K562 (cell line): ENCODE measurements around the gene CKLF. TPM values are rescaled to one million over a fixed set of nuclear protein-coding genes. Genes with fewer than 3 reads are reported as not detected.

Experiments used
- ATF3 ChIP-seq, 2 experiments: fragments of 450-650 bp in 1 of 2; sonication (generic) in 1 of 2; formaldehyde crosslinking in 1 of 2; IDR thresholded peaks in 1 of 2; conservative IDR thresholded peaks in 1 of 2; 2 replicates each; pipeline versions ENCODE4 v1.6.1 to v1.8.1; 2016 to 2023; ENCODE audit warnings: mild to moderate bottlenecking in 2 of 2, moderate library complexity in 2 of 2, inconsistent platforms in 1 of 2, missing genetic modification reagents in 1 of 2
- BCLAF1 ChIP-seq, 2 experiments: fragments of 450-650 bp in 1 of 2; IDR thresholded peaks; 2 replicates each; pipeline ENCODE4 v1.6.1; 2011 to 2017; ENCODE audit warnings: low read depth in 2 of 2, antibody characterized with exemption in 1 of 2, borderline replicate concordance in 1 of 2, low read length in 1 of 2, mild to moderate bottlenecking in 1 of 2, mixed read lengths in 1 of 2; ENCODE audit not compliant: control insufficient read depth in 1 of 2
- E2F3 ChIP-seq: fragments of 250-450 bp; sonication (Bioruptor Pico); IDR thresholded peaks from 2 replicates; pipeline ENCODE4 v1.4.0; 2020; ENCODE audit warnings: mild to moderate bottlenecking
- KDM2B ChIP-seq: fragments of 250-450 bp; sonication (Bioruptor Pico); IDR thresholded peaks from 2 replicates; pipeline ENCODE4 v1.8.0; 2021; ENCODE audit warnings: mild to moderate bottlenecking, moderate library complexity
- KLF6 ChIP-seq: fragments of 250-450 bp; sonication (Bioruptor Pico); IDR thresholded peaks from 2 replicates; pipeline ENCODE4 v1.4.0; 2020; ENCODE audit warnings: mild to moderate bottlenecking, moderate library complexity, borderline replicate concordance
- L3MBTL2 ChIP-seq: fragments of 450-650 bp; IDR thresholded peaks from 2 replicates; pipeline ENCODE4 v1.6.1; 2016; ENCODE audit warnings: mild to moderate bottlenecking, moderate library complexity
- MBD2 ChIP-seq: sonication (generic); IDR thresholded peaks from 2 replicates; pipeline ENCODE4 v1.6.1; 2016; ENCODE audit warnings: low read depth, borderline replicate concordance
- MCM3 ChIP-seq: fragments of 450-650 bp; IDR thresholded peaks from 2 replicates; pipeline ENCODE4 v1.6.1; 2016
- NFATC3 ChIP-seq: fragments of 450-650 bp; IDR thresholded peaks from 2 replicates; pipeline ENCODE4 v1.6.1; 2017; ENCODE audit warnings: mild to moderate bottlenecking
- NFIC ChIP-seq: fragments of 450-650 bp; IDR thresholded peaks from 2 replicates; pipeline ENCODE4 v1.6.1; 2017; ENCODE audit warnings: mild to moderate bottlenecking, inconsistent platforms
- PHB ChIP-seq: fragments of 250-450 bp; sonication (Bioruptor Pico); IDR thresholded peaks from 2 replicates; pipeline ENCODE4 v1.5.0; 2021
- POLR2H ChIP-seq: IDR thresholded peaks from 2 replicates; pipeline ENCODE4 v1.6.1; 2016; ENCODE audit warnings: missing genetic modification characterization, low read depth, mild to moderate bottlenecking, control low read depth, missing compliant biosample characterization, moderate library complexity
- RBM15 ChIP-seq: fragments of 200-400 bp; formaldehyde crosslinking; IDR thresholded peaks from 2 replicates; pipeline ENCODE4 v1.6.1; 2018; ENCODE audit warnings: mild to moderate bottlenecking, low read length, moderate library complexity; ENCODE audit not compliant: insufficient read depth
- RBM22 ChIP-seq: fragments of 200-400 bp; formaldehyde crosslinking; IDR thresholded peaks from 2 replicates; pipeline ENCODE4 v1.6.1; 2018; ENCODE audit warnings: low read length, low read depth; ENCODE audit not compliant: poor library complexity, severe bottlenecking
- RNF219 ChIP-seq: fragments of 250-450 bp; sonication (Bioruptor Pico); IDR thresholded peaks from 2 replicates; pipeline ENCODE4 v1.5.0; 2022; ENCODE audit warnings: mild to moderate bottlenecking
- SLC30A9 ChIP-seq: fragments of 250-450 bp; sonication (Bioruptor Pico); IDR thresholded peaks from 2 replicates; pipeline ENCODE4 v1.8.0; 2022; ENCODE audit warnings: mild to moderate bottlenecking, moderate library complexity
- polyA plus RNA-seq, 8 experiments: library from polyadenylated mRNA; depleted of rRNA in 4 of 8; stranded (reverse) in 5 of 8; unstranded in 3 of 8; fragments of >200 nt; fragmentation: Nextera tagmentation in 2 of 8; fragmentation: Illumina TruSeq in 1 of 8; extraction: Ambion mirVana in 2 of 8; extraction: Trizol in 1 of 8; gene quantifications; 2 replicates each; pipeline versions ENCODE4 v1.2.1 to v1.2.3, GENCODE V29; 2011 to 2014; ENCODE audit warnings: inconsistent platforms in 1 of 8, missing spikeins in 1 of 8
- total RNA-seq, 7 experiments: library from RNA; depleted of rRNA in 6 of 7; stranded (reverse); fragments of >200 nt in 6 of 7; fragmentation: Illumina TruSeq in 2 of 7; extraction: Trizol in 2 of 7; gene quantifications; 2 replicates each; pipeline versions ENCODE4 v1.2.1 to v1.2.3, GENCODE V29; 2011 to 2021; ENCODE audit warnings: low replicate concordance in 1 of 7
- TF ChIP-seq, protein P1 (sequence below): IDR thresholded peaks from 3 replicates; pipeline ENCODE4 v1.6.1; 2011; ENCODE audit warnings: borderline replicate concordance, mild to moderate bottlenecking; ENCODE audit not compliant: insufficient read length, insufficient read depth
- TF ChIP-seq, protein P2 (sequence below), 3 experiments: fragments of 200-800 bp in 1 of 3; sonication (Bioruptor generic) in 1 of 3; sonication (generic) in 1 of 3; formaldehyde crosslinking in 1 of 3; IDR thresholded peaks; 2 replicates each; pipeline versions ENCODE4 v1.6.1 to v1.8.0; 2016 to 2022; ENCODE audit warnings: mild to moderate bottlenecking in 2 of 3, missing compliant biosample characterization in 2 of 3, missing genetic modification characterization in 2 of 3, missing genetic modification reagents in 1 of 3

Gene CKLF
- total and polyA plus RNA-seq, 9 of the 15 experiments (the other 6 are each of a cell fraction or from before 2014, with no cell fraction given): 84.8 to 322 (median 118) TPM

- TF ChIP-seq BCLAF1 (IDR thresholded peaks at IDR 0.05; ENCODE audit: borderline replicate concordance in 1 of 2, control insufficient read depth in 1 of 2, low read depth in 2 of 2, low read length in 1 of 2): no peak
- TF ChIP-seq E2F3 (CRISPR knock-in tag): no peak
- no peak for TF ChIP-seq NFATC3
- TF ChIP-seq RBM22: peak; percentile 52
- peak; percentile 25; the same call in 1 of the 2 replicates for TF ChIP-seq NFIC
- no peak for TF ChIP-seq SLC30A9
- no peak for TF ChIP-seq L3MBTL2
- TF ChIP-seq RNF219 (CRISPR knock-in tag): no peak
- no peak for TF ChIP-seq PHB (CRISPR knock-in tag)
- TF ChIP-seq, protein P1, sequence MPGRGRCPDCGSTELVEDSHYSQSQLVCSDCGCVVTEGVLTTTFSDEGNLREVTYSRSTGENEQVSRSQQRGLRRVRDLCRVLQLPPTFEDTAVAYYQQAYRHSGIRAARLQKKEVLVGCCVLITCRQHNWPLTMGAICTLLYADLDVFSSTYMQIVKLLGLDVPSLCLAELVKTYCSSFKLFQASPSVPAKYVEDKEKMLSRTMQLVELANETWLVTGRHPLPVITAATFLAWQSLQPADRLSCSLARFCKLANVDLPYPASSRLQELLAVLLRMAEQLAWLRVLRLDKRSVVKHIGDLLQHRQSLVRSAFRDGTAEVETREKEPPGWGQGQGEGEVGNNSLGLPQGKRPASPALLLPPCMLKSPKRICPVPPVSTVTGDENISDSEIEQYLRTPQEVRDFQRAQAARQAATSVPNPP: no peak
- no peak for TF ChIP-seq RBM15
- TF ChIP-seq KDM2B (CRISPR knock-in tag): no peak
- no peak for TF ChIP-seq POLR2H
- no peak; the same call in 1 of the 2 replicates for TF ChIP-seq MBD2
- TF ChIP-seq KLF6 (CRISPR knock-in tag): no peak
- no peak for TF ChIP-seq MCM3
- no peak for TF ChIP-seq ATF3 (IDR thresholded peaks at IDR 0.05)
- no peak for TF ChIP-seq ATF3 (CRISPR knock-in tag; conservative IDR thresholded peaks at IDR 0.05)
- TF ChIP-seq, protein P2, sequence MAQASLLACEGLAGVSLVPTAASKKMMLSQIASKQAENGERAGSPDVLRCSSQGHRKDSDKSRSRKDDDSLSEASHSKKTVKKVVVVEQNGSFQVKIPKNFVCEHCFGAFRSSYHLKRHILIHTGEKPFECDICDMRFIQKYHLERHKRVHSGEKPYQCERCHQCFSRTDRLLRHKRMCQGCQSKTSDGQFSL (CRISPR knock-in tag; IDR thresholded peaks at IDR 0.05): no peak
- TF ChIP-seq, protein P2 (tag; IDR thresholded peaks at IDR 0.05): no peak
Observed at GRCh38 chr16:66604376-66605176, 52.2 kb downstream of the CKLF start, which contains the start of gene CMTM3 (continued).
